Cardiac fibroblast (primary cell): ENCODE data around the gene NXPH2.

ENCODE experiments used
- DNase-seq, 2 donors: peaks; one replicate each; pipeline versions ENCODE4 v3.0.0 to v3.0.0-alpha.2; 2010; ENCODE audit warnings: low read depth in 2 of 2
- H3K4me3 ChIP-seq, 2 donors: replicated peaks in 1 of 2; 1 replicate in 1 of 2; 2 replicates in 1 of 2; pipeline ENCODE4 v1.5.1; 2011; ENCODE audit warnings: low read depth in 2 of 2, low read length in 2 of 2, mild to moderate bottlenecking in 2 of 2, moderate library complexity in 1 of 2
- CTCF ChIP-seq: IDR thresholded peaks from one replicate; pipeline ENCODE4 v1.5.1; 2011; ENCODE audit warnings: low read depth, mild to moderate bottlenecking, low read length, inconsistent platforms

The NXPH2 gene

DNA sequence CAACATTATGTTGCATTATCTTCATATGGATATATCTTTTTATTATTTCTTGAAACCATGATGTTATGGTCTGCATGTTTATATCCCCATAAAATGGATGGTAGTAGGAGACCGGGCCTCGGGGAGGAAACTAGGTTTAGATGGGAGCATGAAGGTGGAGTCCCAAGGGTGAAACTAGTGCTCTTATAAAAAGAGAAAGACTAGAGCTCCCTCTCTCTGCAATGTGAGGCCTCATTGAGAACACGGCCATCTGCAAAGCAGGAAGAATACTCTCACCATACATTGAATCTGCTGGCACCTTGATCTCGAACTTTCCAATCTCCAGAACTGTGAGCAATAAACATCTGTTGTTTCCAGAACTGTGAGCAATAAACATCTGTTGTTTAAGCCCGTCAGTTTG, 64.0 kb downstream of the NXPH2 start:
- no peak for DNase-seq
- no peak overlapping the region for H3K4me3 ChIP-seq
- no peak for TF ChIP-seq CTCF

DNA sequence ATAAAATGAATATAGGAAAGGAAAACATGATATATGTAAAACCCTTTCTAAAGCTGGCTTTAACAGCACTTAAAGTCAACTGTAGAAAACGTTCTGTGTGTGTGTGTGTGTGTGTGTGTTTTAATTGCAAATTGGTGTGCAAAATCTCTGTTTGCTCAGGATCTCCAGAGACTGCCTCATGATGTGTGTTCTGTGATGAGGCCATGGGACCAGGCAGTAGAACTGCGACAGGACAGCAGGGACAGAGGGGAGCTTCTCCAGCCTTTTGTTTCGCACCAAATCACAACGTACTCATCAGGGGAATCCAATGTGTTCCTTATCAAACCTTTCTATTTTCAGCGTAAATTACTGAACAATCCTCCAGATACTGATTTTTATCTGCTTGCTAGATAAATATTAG, 66.7 kb downstream of the NXPH2 start:
- no peak for DNase-seq
- H3K4me3 ChIP-seq, result no peak overlapping the region
- TF ChIP-seq CTCF, result no peak

GRCh38 chr2:138713069-138713496, 67.1 kb downstream of the NXPH2 start:
- no peak for DNase-seq
- no peak for TF ChIP-seq CTCF
- no peak overlapping the region for H3K4me3 ChIP-seq

DNA sequence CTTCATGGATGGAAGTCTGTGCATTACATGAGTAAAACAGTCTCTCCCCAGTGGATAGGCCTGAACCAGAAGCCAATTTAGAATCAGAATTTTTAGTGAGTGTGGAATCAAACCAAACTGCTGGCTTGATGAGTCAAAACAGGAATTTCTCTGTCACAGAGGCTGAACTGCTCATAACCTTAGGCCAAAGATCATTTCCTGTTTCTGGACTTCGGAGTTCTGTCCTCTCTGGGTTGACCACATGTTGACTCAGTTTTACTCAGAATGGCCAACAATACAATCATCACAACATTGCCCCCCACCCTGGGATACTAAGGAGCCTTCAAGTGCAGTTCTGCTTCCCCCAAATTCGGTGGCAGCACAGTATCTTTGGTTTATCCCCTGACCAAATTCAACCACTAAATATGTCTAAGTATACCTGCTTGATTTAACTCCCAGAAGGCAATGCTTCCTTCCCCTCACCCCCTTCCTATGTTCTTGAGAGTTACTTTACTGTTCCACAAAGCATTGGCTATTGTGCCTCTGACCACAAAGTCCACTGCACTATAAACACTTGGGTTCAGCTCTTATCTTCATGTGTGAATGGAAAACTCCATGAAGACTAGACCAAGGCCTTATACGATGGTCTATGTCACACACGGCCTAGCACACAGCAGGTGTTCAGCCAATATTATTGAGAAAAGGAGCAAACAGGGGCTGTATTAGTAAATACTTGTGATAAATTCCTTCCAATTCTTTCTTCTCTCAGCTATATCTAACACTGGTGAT, 67.8 kb downstream of the NXPH2 start:
- no peak for TF ChIP-seq CTCF
- DNase-seq, result peak in 1 of 2 donors; percentile 57
- no peak overlapping the region for H3K4me3 ChIP-seq

- no peak for DNase-seq
- no peak for TF ChIP-seq CTCF
- no peak overlapping the region for H3K4me3 ChIP-seq
Measured at GRCh38 chr2:138711812-138712211, 68.4 kb downstream of the NXPH2 start.

DNA sequence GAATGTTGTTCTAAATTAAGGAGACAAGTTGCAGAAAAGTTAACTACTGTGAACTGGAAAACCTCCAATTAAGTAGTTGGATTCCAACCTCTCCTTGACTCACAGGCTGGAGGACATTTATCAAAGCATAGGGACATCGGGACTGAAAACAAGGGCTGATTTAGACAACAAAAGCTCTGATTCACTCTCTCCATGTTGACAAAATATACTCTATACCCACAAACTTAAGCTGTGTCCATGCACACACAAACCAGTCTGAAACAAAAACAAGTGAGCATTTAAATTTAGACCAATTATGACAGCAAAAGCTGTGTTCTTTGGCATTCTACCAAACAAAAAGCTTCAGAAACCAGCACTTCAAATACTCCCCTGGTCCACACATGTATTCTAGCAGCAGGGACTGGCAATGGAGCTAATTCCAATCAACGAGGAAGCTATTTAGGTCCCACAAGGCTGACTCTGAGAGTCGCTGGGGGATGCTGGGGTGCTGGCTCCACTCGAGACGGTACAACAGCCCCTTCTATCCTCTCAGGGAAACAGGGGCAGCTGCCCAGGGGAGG, 71.4 kb downstream of the NXPH2 start:
- TF ChIP-seq CTCF, result no peak
- no peak overlapping the region for H3K4me3 ChIP-seq
- DNase-seq, result peak; percentile 50 to 51
